Upper lobe of left lung (tissue), 6 donors: ENCODE results near the gene A1BG. TPM values are rescaled to one million over a fixed set of nuclear protein-coding genes. Genes with fewer than 3 reads are reported as not detected.
A peak's percentile ranks its signal among the peaks of the same experiment; 100 is the strongest.

Experiments used
- ATAC-seq, 2 donors: fragments of 200-7000 bp; cut with Tn5 transposase; one replicate each; pipeline ENCODE4 v1.9.1; 2022; ENCODE audit warnings: mild to moderate bottlenecking in 2 of 2, moderate library complexity in 2 of 2; ENCODE audit not compliant: low FRiP score in 2 of 2
- DNase-seq, 2 donors: peaks; one replicate each; pipeline ENCODE4 v3.0.0-alpha.2; 2019 to 2020
- H3K27ac ChIP-seq, 4 donors: fragments of 200-600 bp; sonication (generic); one replicate each; pipeline ENCODE4 v1.5.1; 2016 to 2019
- H3K27me3 ChIP-seq, 4 donors: fragments of 200-600 bp; sonication (generic); one replicate each; pipeline ENCODE4 v1.5.1; 2017 to 2019
- H3K36me3 ChIP-seq, 4 donors: fragments of 200-600 bp; sonication (generic); one replicate each; pipeline ENCODE4 v1.5.1; 2016 to 2019
- H3K4me1 ChIP-seq, 4 donors: fragments of 200-600 bp; sonication (generic); one replicate each; pipeline ENCODE4 v1.5.1; 2018 to 2019
- H3K4me3 ChIP-seq, 4 donors: fragments of 200-600 bp; sonication (generic); one replicate each; pipeline ENCODE4 v1.5.1; 2017 to 2019; ENCODE audit warnings: mild to moderate bottlenecking in 2 of 4, moderate library complexity in 1 of 4
- H3K9me3 ChIP-seq, 4 donors: fragments of 200-600 bp; sonication (generic); one replicate each; pipeline ENCODE4 v1.5.1; 2018 to 2019
- EP300 ChIP-seq, 4 donors: sonication (generic); formaldehyde crosslinking; IDR thresholded peaks; one replicate each; pipeline ENCODE4 v1.5.1; 2017; ENCODE audit warnings: antibody characterized with exemption in 4 of 4, control low read depth in 2 of 4
- POLR2A ChIP-seq, 4 donors: fragments of 450-650 bp; IDR thresholded peaks; one replicate each; pipeline ENCODE4 v1.5.1; 2016 to 2017; ENCODE audit warnings: antibody characterized with exemption in 4 of 4, mild to moderate bottlenecking in 2 of 4
- POLR2AphosphoS5 ChIP-seq, 2 donors: sonication (generic); formaldehyde crosslinking; IDR thresholded peaks; one replicate each; pipeline ENCODE4 v1.5.1; 2017; ENCODE audit warnings: antibody characterized with exemption in 2 of 2
- WGBS, 2 donors: methylation state at CpG; one replicate each; pipeline ENCODE4 v1.1.5; 2017 to 2018; 5-methylcytosine and 5-hydroxymethylcytosine counted together
- total RNA-seq, 6 donors: library from RNA; depleted of rRNA in 4 of 6; stranded (reverse); fragments of >200 nt in 4 of 6; gene quantifications; one replicate each; pipeline versions ENCODE4 v1.1.0 to v1.2.1, GENCODE V29; 2016 to 2021
- TF ChIP-seq, protein P1 (sequence below), 6 experiments: fragments of 450-650 bp in 4 of 6; fragments of 200-600 bp in 2 of 6; sonication (generic) in 2 of 6; IDR thresholded peaks; one replicate each; pipeline ENCODE4 v1.5.1; 2016 to 2019; ENCODE audit warnings: antibody characterized with exemption in 6 of 6
- donor health status: DM: no; HTN: no; CAD: no; lungs with moderate emphysema.
- donor health status: DM: no; HTN: yes; CAD: no; lungs with severe emphysema.

The A1BG gene
- total RNA-seq, 6 donors from 2014 or later: 8.4 to 26.6 (median 16.4) TPM

DNA sequence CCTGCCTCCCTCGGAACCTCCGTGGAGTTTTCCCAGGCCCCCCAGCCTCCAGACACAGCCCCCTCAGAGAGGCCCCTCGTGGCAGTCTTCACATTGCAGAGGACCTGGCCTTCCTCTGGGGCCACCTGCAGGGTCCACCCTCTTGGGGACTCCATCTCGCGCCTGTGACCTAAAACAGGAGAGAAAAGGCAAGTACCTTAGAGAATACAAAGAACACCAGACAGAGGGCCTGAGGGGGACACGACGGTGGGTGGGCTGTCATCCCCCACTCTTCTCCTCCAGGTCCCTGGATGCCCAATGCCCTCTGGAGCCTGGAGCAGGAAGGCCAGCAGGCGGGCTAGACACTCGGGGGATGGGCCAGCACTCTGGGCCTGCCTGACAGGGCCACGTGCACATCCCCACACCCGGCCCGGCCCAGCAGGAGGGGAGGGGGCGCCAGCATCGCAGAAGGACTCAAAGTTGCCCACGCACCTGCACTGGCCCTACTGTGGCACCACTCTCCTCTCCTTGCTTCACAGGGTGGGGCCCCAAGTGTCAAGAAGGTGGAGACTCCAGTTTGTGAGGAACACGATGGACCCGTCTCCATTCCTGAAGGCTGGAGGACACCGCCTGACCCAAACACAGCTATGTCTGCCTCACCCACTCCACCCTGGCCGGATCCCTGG, 4.3 kb upstream of the A1BG start:
- DNase-seq (peak in 1 of 2 donors; percentile 71), ATAC-seq (no peak)
- no peak overlapping the region for H3K4me3 ChIP-seq
- H3K27ac ChIP-seq: no peak overlapping the region
- 81 to 89% methylated on average over 15 to 19 of the region's 19 CpGs for WGBS, 2 donors
- peaks cover 0 to 8% (median 4%) of the 10 kb centered on the region in 4 donors for H3K27me3 ChIP-seq
- H3K9me3 ChIP-seq: no peaks in the 10 kb centered on the region
- peaks cover 5 to 26% (median 19%) of the 10 kb centered on the region in 4 donors for H3K4me1 ChIP-seq
- TF ChIP-seq EP300 (IDR thresholded peaks at IDR 0.05): no peak
- no peak for TF ChIP-seq POLR2A (IDR thresholded peaks at IDR 0.05)
- no peak for TF ChIP-seq POLR2AphosphoS5 (IDR thresholded peaks at IDR 0.05)
- TF ChIP-seq, protein P1, sequence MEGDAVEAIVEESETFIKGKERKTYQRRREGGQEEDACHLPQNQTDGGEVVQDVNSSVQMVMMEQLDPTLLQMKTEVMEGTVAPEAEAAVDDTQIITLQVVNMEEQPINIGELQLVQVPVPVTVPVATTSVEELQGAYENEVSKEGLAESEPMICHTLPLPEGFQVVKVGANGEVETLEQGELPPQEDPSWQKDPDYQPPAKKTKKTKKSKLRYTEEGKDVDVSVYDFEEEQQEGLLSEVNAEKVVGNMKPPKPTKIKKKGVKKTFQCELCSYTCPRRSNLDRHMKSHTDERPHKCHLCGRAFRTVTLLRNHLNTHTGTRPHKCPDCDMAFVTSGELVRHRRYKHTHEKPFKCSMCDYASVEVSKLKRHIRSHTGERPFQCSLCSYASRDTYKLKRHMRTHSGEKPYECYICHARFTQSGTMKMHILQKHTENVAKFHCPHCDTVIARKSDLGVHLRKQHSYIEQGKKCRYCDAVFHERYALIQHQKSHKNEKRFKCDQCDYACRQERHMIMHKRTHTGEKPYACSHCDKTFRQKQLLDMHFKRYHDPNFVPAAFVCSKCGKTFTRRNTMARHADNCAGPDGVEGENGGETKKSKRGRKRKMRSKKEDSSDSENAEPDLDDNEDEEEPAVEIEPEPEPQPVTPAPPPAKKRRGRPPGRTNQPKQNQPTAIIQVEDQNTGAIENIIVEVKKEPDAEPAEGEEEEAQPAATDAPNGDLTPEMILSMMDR (IDR thresholded peaks at IDR 0.05): no peak
- no peaks in the 10 kb centered on the region for H3K36me3 ChIP-seq

DNA sequence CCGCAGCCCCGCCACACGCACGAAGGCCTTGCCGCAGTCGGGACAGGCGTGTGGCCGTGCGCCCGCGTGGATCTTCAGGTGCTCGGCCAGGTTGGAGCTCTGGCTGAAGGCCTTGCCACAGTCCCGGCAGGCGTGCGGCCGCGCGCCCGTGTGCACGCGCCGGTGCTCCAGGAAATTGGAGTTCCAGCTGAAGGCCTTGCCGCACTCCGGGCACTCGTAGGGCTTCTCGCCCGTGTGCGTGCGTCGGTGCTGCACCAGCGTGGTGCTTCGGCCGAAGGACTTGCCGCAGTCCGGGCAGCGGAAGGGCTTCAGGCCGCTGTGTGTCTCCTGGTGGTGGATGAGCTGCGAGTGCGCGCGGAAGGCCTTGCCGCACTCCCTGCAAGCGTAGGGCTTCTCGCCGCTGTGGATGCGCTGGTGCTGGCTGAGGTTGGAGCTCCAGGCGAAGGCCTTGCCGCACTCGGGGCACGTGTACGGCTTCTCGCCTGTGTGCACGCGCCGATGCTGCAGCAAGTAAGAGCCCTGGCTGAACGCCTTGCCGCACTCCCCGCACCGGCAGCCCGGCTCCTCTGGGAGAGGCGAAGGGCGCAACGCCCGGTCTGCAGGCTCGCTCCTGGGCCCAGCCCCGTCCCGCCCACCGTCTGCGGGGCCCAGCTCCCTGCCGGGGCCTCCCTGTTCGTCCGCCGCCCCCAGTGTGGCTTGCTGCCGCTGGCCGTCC, 3.6 kb upstream of the A1BG start:
- DNase-seq: peak in 1 of 2 donors; percentile 83
- 56 to 76% methylated on average over 15 to 57 of the region's 75 CpGs for WGBS, 2 donors
- H3K27me3 ChIP-seq: peaks cover 0 to 8% (median 4%) of the 10 kb centered on the region in 4 donors

DNA sequence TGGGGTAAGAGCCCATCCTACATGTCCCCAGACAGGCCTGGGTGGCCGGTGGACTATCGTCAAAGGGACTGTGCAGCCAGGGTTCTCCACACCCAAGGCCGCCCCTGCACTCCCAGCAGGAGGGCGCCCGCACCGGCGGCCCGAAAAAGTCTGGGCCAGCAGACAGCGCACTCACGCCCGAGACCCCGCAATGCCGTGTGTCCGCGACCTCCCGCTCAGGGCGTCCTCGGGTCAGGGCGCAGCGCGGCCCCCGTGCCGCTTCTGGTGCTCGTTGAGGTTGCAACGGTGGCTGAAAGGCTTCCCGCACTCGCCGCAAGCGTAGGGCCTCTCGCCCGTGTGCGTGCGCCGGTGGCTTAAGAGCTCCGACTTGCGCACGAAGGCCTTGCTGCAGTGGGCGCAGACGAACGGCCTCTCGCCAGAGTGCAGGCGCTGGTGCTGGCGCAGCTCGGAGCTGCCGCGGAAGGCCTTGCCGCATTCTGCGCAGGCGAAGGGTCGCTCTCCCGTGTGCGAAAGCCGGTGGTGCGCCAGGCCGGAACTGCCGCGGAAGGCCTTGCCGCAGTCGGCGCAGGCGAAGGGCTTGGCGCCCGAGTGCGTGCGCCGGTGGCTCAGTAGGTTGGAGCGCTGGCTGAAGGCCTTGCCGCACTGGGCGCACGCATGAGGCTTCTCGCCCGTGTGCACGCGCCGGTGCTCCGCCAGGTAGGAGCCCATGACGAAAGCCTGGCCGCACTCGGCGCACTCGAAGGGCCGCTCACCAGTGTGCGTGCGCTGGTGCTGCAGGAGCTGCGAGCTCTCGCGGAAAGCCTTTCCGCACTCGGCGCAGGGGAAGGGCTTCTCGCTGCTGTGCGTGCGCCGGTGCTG, 2.8 kb upstream of the A1BG start:
- WGBS, 2 donors: 30 to 36% methylated on average over 38 to 55 of the region's 94 CpGs
- ATAC-seq (peak in 1 of 2 donors; percentile 26), DNase-seq (peak in 1 of 2 donors; percentile 84)
- Histone ChIP-seq H3K9me3 (no peaks in the 10 kb centered on the region), H3K27me3 (peaks cover 0 to 8% (median 4%) of the 10 kb centered on the region in 4 donors), H3K4me1 (peaks cover 0 to 19% (median 11%) of the 10 kb centered on the region in 4 donors), H3K27ac (no peak overlapping the region), H3K36me3 (no peaks in the 10 kb centered on the region), H3K4me3 (peak overlapping the region; percentile 32 to 43 (median 36))
- no peak for TF ChIP-seq POLR2AphosphoS5 (IDR thresholded peaks at IDR 0.05)
- no peak for TF ChIP-seq EP300 (IDR thresholded peaks at IDR 0.05)
- TF ChIP-seq, protein P1 (IDR thresholded peaks at IDR 0.05): no peak

More for the DNA sequence above, 3.6 kb upstream of the A1BG start:
- ATAC-seq: no peak
- Histone ChIP-seq H3K4me1 (peaks cover 5 to 26% (median 19%) of the 10 kb centered on the region in 4 donors), H3K4me3 (peak overlapping the region; percentile 32 to 43 (median 36)), H3K27ac (no peak overlapping the region), H3K36me3 (no peaks in the 10 kb centered on the region), H3K9me3 (no peaks in the 10 kb centered on the region)
- TF ChIP-seq, protein P1 (IDR thresholded peaks at IDR 0.05): no peak
- TF ChIP-seq POLR2A (IDR thresholded peaks at IDR 0.05): no peak
- TF ChIP-seq EP300 (IDR thresholded peaks at IDR 0.05): no peak
- TF ChIP-seq POLR2AphosphoS5 (IDR thresholded peaks at IDR 0.05): no peak

DNA sequence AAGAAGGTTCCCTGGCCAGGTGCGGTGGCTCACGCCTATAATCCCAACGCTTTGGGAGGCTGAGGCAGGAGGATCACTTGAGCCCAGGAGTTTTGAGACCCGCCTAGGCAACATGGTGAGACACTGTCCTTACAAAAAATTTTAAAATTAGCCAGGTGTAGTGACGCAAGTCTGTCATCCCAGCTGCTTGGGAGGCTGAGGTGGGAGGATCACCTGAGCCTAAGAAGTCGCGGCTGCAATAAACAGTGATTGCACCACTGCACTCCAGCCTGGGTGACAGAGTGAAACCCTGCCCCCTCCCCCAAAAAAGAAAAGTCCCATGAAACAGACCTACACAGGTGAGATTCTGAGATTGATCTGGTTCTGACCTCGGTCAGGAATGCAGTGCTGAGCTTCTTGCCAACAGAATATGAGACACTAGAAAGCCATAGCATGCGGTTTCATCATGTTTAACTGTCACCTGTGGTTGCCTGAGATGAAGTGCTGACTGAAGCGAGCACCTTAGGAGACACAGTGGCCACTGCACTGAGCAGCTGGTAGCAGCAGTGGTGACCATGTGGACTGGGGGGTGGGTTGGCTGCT, 2.0 kb upstream of the A1BG start:
- TF ChIP-seq EP300 (IDR thresholded peaks at IDR 0.05) (no peak), POLR2A (IDR thresholded peaks at IDR 0.05) (no peak), POLR2AphosphoS5 (IDR thresholded peaks at IDR 0.05) (no peak)
- TF ChIP-seq, protein P1 (IDR thresholded peaks at IDR 0.05): no peak
- Histone ChIP-seq H3K4me1 (peaks cover 2 to 24% (median 15%) of the 10 kb centered on the region in 4 donors), H3K36me3 (peaks cover 0 to 7% (median 0%) of the 10 kb centered on the region in 4 donors), H3K27me3 (peaks cover 0 to 14% (median 4%) of the 10 kb centered on the region in 4 donors), H3K9me3 (no peaks in the 10 kb centered on the region), H3K27ac (no peak overlapping the region), H3K4me3 (no peak overlapping the region)
- DNase-seq (no peak), ATAC-seq (no peak)
- 91 to 98% methylated on average over 9 to 10 of the region's 10 CpGs for WGBS, 2 donors
